HEK293 (cell line): Measurements from ENCODE around the gene CNTLN.

Source experiments
- KLF9 ChIP-seq: fragments of 450-650 bp; formaldehyde crosslinking; IDR thresholded peaks from 2 replicates; pipeline ENCODE4 v1.5.1; 2016; ENCODE audit warnings: missing biosample characterization, missing genetic modification characterization, low read depth
- REST ChIP-seq: fragments of 450-650 bp; formaldehyde crosslinking; IDR thresholded peaks from 2 replicates; pipeline ENCODE4 v1.5.1; 2016; ENCODE audit warnings: missing biosample characterization, missing genetic modification characterization
- ZBTB10 ChIP-seq: fragments of 450-650 bp; formaldehyde crosslinking; IDR thresholded peaks from 2 replicates; pipeline ENCODE4 v1.5.1; 2016; ENCODE audit warnings: missing biosample characterization, missing genetic modification characterization
- ZFP41 ChIP-seq: fragments of 450-650 bp; formaldehyde crosslinking; IDR thresholded peaks from 2 replicates; pipeline ENCODE4 v1.5.1; 2016; ENCODE audit warnings: missing biosample characterization, missing genetic modification characterization, borderline replicate concordance
- ZNF121 ChIP-seq: fragments of 450-650 bp; formaldehyde crosslinking; IDR thresholded peaks from 2 replicates; pipeline ENCODE4 v1.5.1; 2016; ENCODE audit warnings: missing biosample characterization, missing genetic modification characterization
- ZNF23 ChIP-seq: fragments of 450-650 bp; formaldehyde crosslinking; IDR thresholded peaks from 2 replicates; pipeline ENCODE4 v1.5.1; 2016; ENCODE audit warnings: missing biosample characterization, missing genetic modification characterization, borderline replicate concordance
- ZNF501 ChIP-seq: fragments of 450-650 bp; formaldehyde crosslinking; IDR thresholded peaks from 2 replicates; pipeline ENCODE4 v1.5.1; 2016; ENCODE audit warnings: missing biosample characterization, missing genetic modification characterization
- TF ChIP-seq, protein P1 (sequence below): fragments of 450-650 bp; formaldehyde crosslinking; IDR thresholded peaks from 2 replicates; pipeline ENCODE4 v1.5.1; 2016; ENCODE audit warnings: missing biosample characterization, missing genetic modification characterization
- TF ChIP-seq, protein P2 (sequence below): fragments of 450-650 bp; formaldehyde crosslinking; IDR thresholded peaks from 2 replicates; pipeline ENCODE4 v1.5.1; 2016; ENCODE audit warnings: missing biosample characterization, missing genetic modification characterization, low read depth
- TF ChIP-seq, protein P3 (sequence below): fragments of 450-650 bp; formaldehyde crosslinking; IDR thresholded peaks from 2 replicates; pipeline ENCODE4 v1.5.1; 2017; ENCODE audit warnings: missing biosample characterization, mild to moderate bottlenecking, missing genetic modification characterization, moderate library complexity

GRCh38 chr9:17551023-17551422 is 416.2 kb downstream of the CNTLN start:
- TF ChIP-seq ZBTB10 (tag by site-specific recombination): no peak
- TF ChIP-seq, protein P1, sequence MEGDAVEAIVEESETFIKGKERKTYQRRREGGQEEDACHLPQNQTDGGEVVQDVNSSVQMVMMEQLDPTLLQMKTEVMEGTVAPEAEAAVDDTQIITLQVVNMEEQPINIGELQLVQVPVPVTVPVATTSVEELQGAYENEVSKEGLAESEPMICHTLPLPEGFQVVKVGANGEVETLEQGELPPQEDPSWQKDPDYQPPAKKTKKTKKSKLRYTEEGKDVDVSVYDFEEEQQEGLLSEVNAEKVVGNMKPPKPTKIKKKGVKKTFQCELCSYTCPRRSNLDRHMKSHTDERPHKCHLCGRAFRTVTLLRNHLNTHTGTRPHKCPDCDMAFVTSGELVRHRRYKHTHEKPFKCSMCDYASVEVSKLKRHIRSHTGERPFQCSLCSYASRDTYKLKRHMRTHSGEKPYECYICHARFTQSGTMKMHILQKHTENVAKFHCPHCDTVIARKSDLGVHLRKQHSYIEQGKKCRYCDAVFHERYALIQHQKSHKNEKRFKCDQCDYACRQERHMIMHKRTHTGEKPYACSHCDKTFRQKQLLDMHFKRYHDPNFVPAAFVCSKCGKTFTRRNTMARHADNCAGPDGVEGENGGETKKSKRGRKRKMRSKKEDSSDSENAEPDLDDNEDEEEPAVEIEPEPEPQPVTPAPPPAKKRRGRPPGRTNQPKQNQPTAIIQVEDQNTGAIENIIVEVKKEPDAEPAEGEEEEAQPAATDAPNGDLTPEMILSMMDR (tag by site-specific recombination): no peak
- TF ChIP-seq, protein P2, sequence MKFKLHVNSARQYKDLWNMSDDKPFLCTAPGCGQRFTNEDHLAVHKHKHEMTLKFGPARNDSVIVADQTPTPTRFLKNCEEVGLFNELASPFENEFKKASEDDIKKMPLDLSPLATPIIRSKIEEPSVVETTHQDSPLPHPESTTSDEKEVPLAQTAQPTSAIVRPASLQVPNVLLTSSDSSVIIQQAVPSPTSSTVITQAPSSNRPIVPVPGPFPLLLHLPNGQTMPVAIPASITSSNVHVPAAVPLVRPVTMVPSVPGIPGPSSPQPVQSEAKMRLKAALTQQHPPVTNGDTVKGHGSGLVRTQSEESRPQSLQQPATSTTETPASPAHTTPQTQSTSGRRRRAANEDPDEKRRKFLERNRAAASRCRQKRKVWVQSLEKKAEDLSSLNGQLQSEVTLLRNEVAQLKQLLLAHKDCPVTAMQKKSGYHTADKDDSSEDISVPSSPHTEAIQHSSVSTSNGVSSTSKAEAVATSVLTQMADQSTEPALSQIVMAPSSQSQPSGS (tag by site-specific recombination): no peak
- TF ChIP-seq ZNF23 (tag by site-specific recombination): no peak
- TF ChIP-seq KLF9: no peak
- no peak for TF ChIP-seq REST (tag by site-specific recombination)
- TF ChIP-seq ZNF121: no peak
- TF ChIP-seq, protein P3, sequence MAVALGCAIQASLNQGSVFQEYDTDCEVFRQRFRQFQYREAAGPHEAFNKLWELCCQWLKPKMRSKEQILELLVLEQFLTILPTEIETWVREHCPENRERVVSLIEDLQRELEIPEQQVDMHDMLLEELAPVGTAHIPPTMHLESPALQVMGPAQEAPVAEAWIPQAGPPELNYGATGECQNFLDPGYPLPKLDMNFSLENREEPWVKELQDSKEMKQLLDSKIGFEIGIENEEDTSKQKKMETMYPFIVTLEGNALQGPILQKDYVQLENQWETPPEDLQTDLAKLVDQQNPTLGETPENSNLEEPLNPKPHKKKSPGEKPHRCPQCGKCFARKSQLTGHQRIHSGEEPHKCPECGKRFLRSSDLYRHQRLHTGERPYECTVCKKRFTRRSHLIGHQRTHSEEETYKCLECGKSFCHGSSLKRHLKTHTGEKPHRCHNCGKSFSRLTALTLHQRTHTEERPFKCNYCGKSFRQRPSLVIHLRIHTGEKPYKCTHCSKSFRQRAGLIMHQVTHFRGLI (tag by site-specific recombination): no peak
- no peak for TF ChIP-seq ZFP41
- TF ChIP-seq ZNF501 (tag by site-specific recombination): no peak
